Nephron (organoid): ENCODE data around the gene CSMD2.
A peak's percentile ranks its signal among the peaks of the same experiment; 100 is the strongest.
"Not testable (repeated sequence)": the region's sequence is repeated elsewhere in the genome, so short reads cannot be mapped to it uniquely, and the experiment has no call there.

ENCODE experiments used
- H3K27ac Mint-ChIP-seq, 3 experiments: 2 replicates each; pipeline ENCODE4 v1.8.0; 2020; ENCODE audit warnings: mixed read lengths in 3 of 3, mild to moderate bottlenecking in 2 of 3, moderate library complexity in 1 of 3
- H3K27me3 Mint-ChIP-seq: 2 replicates; pipeline ENCODE4 v1.8.0; 2021; ENCODE audit warnings: low read depth, mild to moderate bottlenecking, moderate library complexity, mixed read lengths
- H3K36me3 Mint-ChIP-seq: 2 replicates; pipeline ENCODE4 v1.8.0; 2020; ENCODE audit warnings: low read depth, mixed read lengths
- H3K4me1 Mint-ChIP-seq: 2 replicates; pipeline ENCODE4 v1.8.0; 2020; ENCODE audit warnings: mixed read lengths
- H3K4me3 Mint-ChIP-seq, 3 experiments: 2 replicates each; pipeline ENCODE4 v1.8.0; 2020; ENCODE audit warnings: mild to moderate bottlenecking in 3 of 3, mixed read lengths in 3 of 3, moderate library complexity in 2 of 3
- H3K9me3 Mint-ChIP-seq: 2 replicates; pipeline ENCODE4 v1.8.0; 2020; ENCODE audit warnings: mixed read lengths
- CTCF ChIP-seq, 3 experiments: fragments of 200-600 bp; sonication (generic); IDR thresholded peaks; one replicate each; pipeline ENCODE4 v1.5.0; 2021; ENCODE audit warnings: antibody characterized with exemption in 3 of 3; ENCODE audit not compliant: unreplicated experiment in 3 of 3

The CSMD2 gene

DNA sequence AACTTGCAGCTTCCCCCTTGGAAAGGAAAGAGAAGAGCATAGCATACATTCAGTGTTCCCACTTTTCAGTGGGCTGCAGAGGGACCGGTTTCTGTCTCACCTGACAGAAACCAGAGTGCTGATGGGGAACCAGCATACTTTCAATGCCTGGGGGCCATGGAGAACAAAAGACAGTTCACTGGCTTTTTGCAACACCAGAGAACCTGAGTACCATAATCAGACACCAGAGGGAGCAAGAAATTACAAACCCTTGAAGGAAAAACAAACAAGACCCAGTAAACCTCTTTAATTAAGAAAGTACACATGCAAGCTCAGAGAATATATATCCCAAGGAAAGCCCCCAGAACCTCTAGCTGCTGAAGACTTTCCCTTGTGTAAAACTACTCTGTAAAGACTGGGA lies 51.1 kb downstream of the CSMD2 start:
- Mint-ChIP-seq H3K36me3 (no peaks in the 10 kb centered on the region), H3K27me3 (no peaks in the 10 kb centered on the region), H3K27ac (no peak overlapping the region), H3K4me3 (no peak overlapping the region), H3K4me1 (peaks cover 13% of the 10 kb centered on the region), H3K9me3 (peaks cover 46% of the 10 kb centered on the region)
- TF ChIP-seq CTCF (IDR thresholded peaks at IDR 0.05; ENCODE audit: unreplicated experiment in 3 of 3) = peak; percentile 27 to 37 (median 36)

GRCh38 chr1:34113362-34113761 lies 51.7 kb downstream of the CSMD2 start:
- peaks cover 13% of the 10 kb centered on the region for H3K4me1 Mint-ChIP-seq
- H3K27me3 Mint-ChIP-seq = no peaks in the 10 kb centered on the region
- no peak overlapping the region for H3K27ac Mint-ChIP-seq
- no peak for TF ChIP-seq CTCF (IDR thresholded peaks at IDR 0.05; ENCODE audit: unreplicated experiment in 3 of 3)
- H3K4me3 Mint-ChIP-seq = no peak overlapping the region
- H3K36me3 Mint-ChIP-seq = no peaks in the 10 kb centered on the region
- H3K9me3 Mint-ChIP-seq = peaks cover 41% of the 10 kb centered on the region

- peaks cover 10% of the 10 kb centered on the region for H3K27me3 Mint-ChIP-seq
- no peak for TF ChIP-seq CTCF (IDR thresholded peaks at IDR 0.05; ENCODE audit: unreplicated experiment in 3 of 3)
- H3K27ac Mint-ChIP-seq = no peak overlapping the region
- H3K4me3 Mint-ChIP-seq = no peak overlapping the region
- H3K4me1 Mint-ChIP-seq = peaks cover 13% of the 10 kb centered on the region
- peaks cover 5% of the 10 kb centered on the region for H3K9me3 Mint-ChIP-seq
- no peaks in the 10 kb centered on the region for H3K36me3 Mint-ChIP-seq
These were observed 56.3 kb downstream of the CSMD2 start for GRCh38 chr1:34108711-34109110.

- no peak for TF ChIP-seq CTCF (IDR thresholded peaks at IDR 0.05; ENCODE audit: unreplicated experiment in 3 of 3)
- Mint-ChIP-seq H3K27me3 (peaks cover 10% of the 10 kb centered on the region), H3K4me1 (peaks cover 13% of the 10 kb centered on the region), H3K27ac (no peak overlapping the region), H3K4me3 (no peak overlapping the region), H3K36me3 (no peaks in the 10 kb centered on the region), H3K9me3 (peaks cover 3% of the 10 kb centered on the region)
These were observed 56.8 kb downstream of the CSMD2 start for GRCh38 chr1:34108269-34108668.

GRCh38 chr1:34101151-34101550 lies 63.9 kb downstream of the CSMD2 start:
- no peaks in the 10 kb centered on the region for H3K9me3 Mint-ChIP-seq
- no peak overlapping the region for H3K4me3 Mint-ChIP-seq
- no peak overlapping the region for H3K27ac Mint-ChIP-seq
- TF ChIP-seq CTCF (IDR thresholded peaks at IDR 0.05; ENCODE audit: unreplicated experiment in 3 of 3) = no peak
- H3K4me1 Mint-ChIP-seq = no peaks in the 10 kb centered on the region
- H3K36me3 Mint-ChIP-seq = no peaks in the 10 kb centered on the region
- H3K27me3 Mint-ChIP-seq = peaks cover 15% of the 10 kb centered on the region

- no peak for TF ChIP-seq CTCF (IDR thresholded peaks at IDR 0.05; ENCODE audit: unreplicated experiment in 3 of 3)
- Mint-ChIP-seq H3K36me3 (no peaks in the 10 kb centered on the region), H3K4me1 (no peaks in the 10 kb centered on the region), H3K4me3 (no peak overlapping the region), H3K9me3 (no peaks in the 10 kb centered on the region), H3K27me3 (peaks cover 15% of the 10 kb centered on the region), H3K27ac (no peak overlapping the region)
These were observed 64.7 kb downstream of the CSMD2 start for GRCh38 chr1:34100332-34100731.

DNA sequence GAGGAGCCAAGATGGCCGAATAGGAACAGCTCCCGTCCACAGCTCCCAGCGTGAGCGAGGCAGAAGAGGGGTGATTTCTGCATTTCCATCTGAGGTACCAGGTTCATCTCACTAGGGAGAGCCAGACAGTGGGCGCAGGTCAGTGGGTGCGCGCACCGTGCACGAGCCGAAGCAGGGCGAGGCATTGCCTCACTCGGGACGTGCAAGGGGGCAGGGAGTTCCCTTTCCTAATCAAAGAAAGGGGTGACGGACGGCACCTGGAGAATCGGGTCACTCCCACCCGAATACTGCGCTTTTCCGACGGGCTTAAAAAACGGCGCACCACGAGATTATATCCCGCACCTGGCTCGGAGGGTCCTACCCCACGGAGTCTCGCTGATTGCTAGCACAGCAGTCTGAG lies 72.6 kb downstream of the CSMD2 start:
- H3K4me3 Mint-ChIP-seq, H3K27me3 Mint-ChIP-seq, H3K36me3 Mint-ChIP-seq, H3K4me1 Mint-ChIP-seq, H3K9me3 Mint-ChIP-seq, H3K27ac Mint-ChIP-seq: not testable (repeated sequence)
